Liver (tissue), 9 donors: ENCODE data around the gene ADIG. TPM values are rescaled to one million over a fixed set of nuclear protein-coding genes. Genes with fewer than 3 reads are reported as not detected.

ENCODE experiments used
- DNase-seq: peaks from one replicate; pipeline ENCODE4 v3.0.0-alpha.2; 2017; ENCODE audit warnings: low spot score
- H3K27ac ChIP-seq, 2 donors: one replicate each; pipeline ENCODE4 v1.7.0; 2013; ENCODE audit warnings: inconsistent platforms in 2 of 2, low read length in 2 of 2, control low read depth in 1 of 2, low read depth in 1 of 2, mild to moderate bottlenecking in 1 of 2
- H3K27me3 ChIP-seq, 4 donors: one replicate each; pipeline versions ENCODE4 v1.6.1 to v1.7.0; 2013; ENCODE audit warnings: low read length in 3 of 4, inconsistent platforms in 1 of 4, mild to moderate bottlenecking in 1 of 4, moderate library complexity in 1 of 4; ENCODE audit not compliant: control insufficient read depth in 4 of 4, insufficient read depth in 4 of 4
- H3K36me3 ChIP-seq, 4 donors: one replicate each; pipeline versions ENCODE4 v1.6.1 to v1.7.0; 2013; ENCODE audit warnings: low read length in 3 of 4, mild to moderate bottlenecking in 3 of 4, low read depth in 1 of 4, moderate library complexity in 1 of 4; ENCODE audit not compliant: control insufficient read depth in 4 of 4, insufficient read depth in 3 of 4
- H3K4me1 ChIP-seq, 4 donors: one replicate each; pipeline versions ENCODE4 v1.6.1 to v1.7.0; 2013; ENCODE audit warnings: low read length in 3 of 4, mild to moderate bottlenecking in 3 of 4, moderate library complexity in 1 of 4; ENCODE audit not compliant: control insufficient read depth in 4 of 4, insufficient read depth in 4 of 4
- H3K4me3 ChIP-seq, 3 donors: one replicate each; pipeline versions ENCODE4 v1.6.1 to v1.7.0; 2013; ENCODE audit warnings: low read length in 3 of 3, control low read depth in 1 of 3, low read depth in 1 of 3, mild to moderate bottlenecking in 1 of 3
- H3K9ac ChIP-seq, 2 donors: one replicate each; pipeline ENCODE4 v1.7.0; 2013; ENCODE audit warnings: low read length in 2 of 2, mild to moderate bottlenecking in 2 of 2, moderate library complexity in 2 of 2, control low read depth in 1 of 2, low read depth in 1 of 2
- H3K9me3 ChIP-seq, 4 donors: one replicate each; pipeline versions ENCODE4 v1.6.1 to v1.7.0; 2013; ENCODE audit warnings: low read length in 3 of 4; ENCODE audit not compliant: control insufficient read depth in 4 of 4
- EGR1 ChIP-seq, 2 donors: IDR thresholded peaks; 2 replicates each; pipeline ENCODE4 v1.6.1; 2016 to 2018; ENCODE audit warnings: antibody characterized with exemption in 2 of 2, low read depth in 2 of 2
- FOXA2 ChIP-seq: IDR thresholded peaks from 2 replicates; pipeline ENCODE4 v1.6.1; 2016; ENCODE audit warnings: antibody characterized with exemption
- GABPA ChIP-seq, 2 donors: IDR thresholded peaks in 1 of 2; conservative IDR thresholded peaks in 1 of 2; 2 replicates each; pipeline ENCODE4 v1.6.1; 2016; ENCODE audit warnings: antibody characterized with exemption in 2 of 2, mild to moderate bottlenecking in 1 of 2, moderate library complexity in 1 of 2
- HNF4A ChIP-seq, 2 donors: conservative IDR thresholded peaks; 2 replicates each; pipeline ENCODE4 v1.6.1; 2016; ENCODE audit warnings: antibody characterized with exemption in 2 of 2, mild to moderate bottlenecking in 2 of 2
- HNF4G ChIP-seq: IDR thresholded peaks from 2 replicates; pipeline ENCODE4 v1.6.1; 2016; ENCODE audit warnings: antibody characterized with exemption
- RXRA ChIP-seq, 2 donors: IDR thresholded peaks; 2 replicates each; pipeline ENCODE4 v1.6.1; 2017 to 2018; ENCODE audit warnings: antibody characterized with exemption in 2 of 2, mild to moderate bottlenecking in 1 of 2
- SP1 ChIP-seq: IDR thresholded peaks from 2 replicates; pipeline ENCODE4 v1.6.1; 2018; ENCODE audit warnings: antibody characterized with exemption, mild to moderate bottlenecking
- YY1 ChIP-seq: IDR thresholded peaks from 2 replicates; pipeline ENCODE4 v1.6.1; 2016; ENCODE audit warnings: antibody characterized with exemption, mild to moderate bottlenecking
- WGBS: extraction: QIAGEN DNeasy Blood & Tissue Kit; methylation state at CpG from one replicate; pipeline ENCODE4 v1.1.7; 2013; 5-methylcytosine and 5-hydroxymethylcytosine counted together
- polyA plus RNA-seq, 2 donors: library from polyadenylated mRNA; stranded (reverse) in 1 of 2; unstranded in 1 of 2; fragments of 200-250 nt in 1 of 2; fragments of >200 nt in 1 of 2; fragmentation: Nextera tagmentation in 1 of 2; extraction: Ambion mirVana in 1 of 2; gene quantifications; one replicate each; pipeline versions ENCODE4 v1.2.1 to v1.2.3, GENCODE V29; 2013 to 2015
- total RNA-seq, 2 donors: library from RNA; depleted of rRNA; stranded (reverse); fragments of >200 nt; gene quantifications; one replicate each; pipeline ENCODE4 v1.2.3, GENCODE V29; 2014
- TF ChIP-seq, protein P1 (sequence below): IDR thresholded peaks from 2 replicates; pipeline ENCODE4 v1.6.1; 2016; ENCODE audit warnings: antibody characterized with exemption
- TF ChIP-seq, protein P2 (sequence below): fragments of 150-350 bp; IDR thresholded peaks from 2 replicates; pipeline ENCODE4 v1.5.1; 2017; ENCODE audit warnings: improper control_type of control experiment, low read depth, low read length; ENCODE audit not compliant: missing input control
- TF ChIP-seq, protein P3 (sequence below): IDR thresholded peaks from 2 replicates; pipeline ENCODE4 v1.6.1; 2016; ENCODE audit warnings: antibody characterized with exemption
- TF ChIP-seq, protein P4 (sequence below): IDR thresholded peaks from 2 replicates; pipeline ENCODE4 v1.6.1; 2016; ENCODE audit warnings: antibody characterized with exemption, mild to moderate bottlenecking
- donor health status: healthy.
- donor health status: healthy.
- donor health status: healthy.
- donor health status: healthy.
- donor health status: healthy.

Gene ADIG
- total and polyA plus RNA-seq, 4 donors = not detected

DNA sequence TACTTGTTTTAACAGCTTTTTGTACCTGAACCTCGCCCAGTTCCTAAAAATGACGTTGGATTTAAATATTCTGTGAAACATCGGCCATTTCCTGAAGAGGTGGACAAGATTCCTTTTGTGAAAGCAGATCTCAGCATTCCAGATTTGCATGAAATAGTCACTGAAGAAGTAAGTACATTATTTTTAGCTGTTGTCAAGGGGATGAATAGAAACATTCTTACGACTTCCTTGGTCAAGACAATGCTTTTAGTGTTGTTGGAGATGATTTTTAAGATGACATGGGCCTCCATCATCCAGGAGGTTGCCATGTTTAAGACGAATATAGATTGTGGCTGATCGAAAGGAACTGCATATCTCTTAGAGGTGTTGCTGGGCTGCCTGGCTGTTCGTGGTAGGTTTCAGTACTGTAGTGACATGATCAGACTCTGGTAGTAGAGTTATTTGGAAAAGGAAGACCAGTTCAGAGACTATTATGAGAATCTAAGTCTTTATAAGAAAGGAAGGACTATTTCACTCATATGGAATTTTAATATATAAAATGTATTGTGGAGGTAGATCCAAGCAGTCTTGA is 29.9 kb upstream of the ADIG start:
- Histone ChIP-seq H3K4me3 (no peak overlapping the region), H3K4me1 (peaks cover 0 to 1% (median 0%) of the 10 kb centered on the region in 4 donors), H3K27ac (no peak overlapping the region), H3K36me3 (peaks cover 9 to 70% (median 56%) of the 10 kb centered on the region in 4 donors), H3K9me3 (no peaks in the 10 kb centered on the region), H3K9ac (no peak overlapping the region), H3K27me3 (no peaks in the 10 kb centered on the region)
- DNase-seq = no peak
- no peak for TF ChIP-seq RXRA (IDR thresholded peaks at IDR 0.05)
- TF ChIP-seq, protein P1, sequence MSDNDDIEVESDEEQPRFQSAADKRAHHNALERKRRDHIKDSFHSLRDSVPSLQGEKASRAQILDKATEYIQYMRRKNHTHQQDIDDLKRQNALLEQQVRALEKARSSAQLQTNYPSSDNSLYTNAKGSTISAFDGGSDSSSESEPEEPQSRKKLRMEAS = no peak
- no peak for TF ChIP-seq YY1
- TF ChIP-seq HNF4G = no peak
- TF ChIP-seq GABPA (IDR thresholded peaks at IDR 0.05 in 1 of 2, conservative IDR thresholded peaks at IDR 0.05 in 1 of 2) = no peak
- TF ChIP-seq FOXA2 = no peak
- TF ChIP-seq, protein P2, sequence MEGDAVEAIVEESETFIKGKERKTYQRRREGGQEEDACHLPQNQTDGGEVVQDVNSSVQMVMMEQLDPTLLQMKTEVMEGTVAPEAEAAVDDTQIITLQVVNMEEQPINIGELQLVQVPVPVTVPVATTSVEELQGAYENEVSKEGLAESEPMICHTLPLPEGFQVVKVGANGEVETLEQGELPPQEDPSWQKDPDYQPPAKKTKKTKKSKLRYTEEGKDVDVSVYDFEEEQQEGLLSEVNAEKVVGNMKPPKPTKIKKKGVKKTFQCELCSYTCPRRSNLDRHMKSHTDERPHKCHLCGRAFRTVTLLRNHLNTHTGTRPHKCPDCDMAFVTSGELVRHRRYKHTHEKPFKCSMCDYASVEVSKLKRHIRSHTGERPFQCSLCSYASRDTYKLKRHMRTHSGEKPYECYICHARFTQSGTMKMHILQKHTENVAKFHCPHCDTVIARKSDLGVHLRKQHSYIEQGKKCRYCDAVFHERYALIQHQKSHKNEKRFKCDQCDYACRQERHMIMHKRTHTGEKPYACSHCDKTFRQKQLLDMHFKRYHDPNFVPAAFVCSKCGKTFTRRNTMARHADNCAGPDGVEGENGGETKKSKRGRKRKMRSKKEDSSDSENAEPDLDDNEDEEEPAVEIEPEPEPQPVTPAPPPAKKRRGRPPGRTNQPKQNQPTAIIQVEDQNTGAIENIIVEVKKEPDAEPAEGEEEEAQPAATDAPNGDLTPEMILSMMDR = no peak
- no peak for TF ChIP-seq EGR1 (IDR thresholded peaks at IDR 0.05; ENCODE audit: low read depth in 2 of 2)
- WGBS = 93% methylated on average over 7 of the region's 7 CpGs

DNA sequence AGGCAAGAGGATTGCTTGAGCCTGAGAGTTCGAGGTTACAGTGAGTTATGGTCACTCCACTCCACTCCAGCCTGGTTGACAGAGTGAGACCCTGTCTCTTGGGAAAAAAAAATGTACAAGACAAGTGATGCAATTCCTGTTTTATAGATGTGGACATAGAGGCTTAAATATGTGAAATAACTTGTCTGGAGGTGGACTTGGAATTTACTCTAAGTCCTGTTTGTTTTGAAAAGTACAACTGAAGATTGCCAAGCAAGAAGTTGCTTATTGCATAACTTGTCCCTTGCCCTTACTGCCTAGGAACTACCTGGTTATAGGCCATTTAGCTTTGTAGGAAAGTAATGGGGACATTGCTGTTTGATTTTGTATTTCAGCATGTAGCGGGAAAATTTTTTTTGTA is 26.0 kb upstream of the ADIG start:
- TF ChIP-seq YY1 (no peak), RXRA (IDR thresholded peaks at IDR 0.05) (no peak), SP1 (no peak), FOXA2 (no peak), HNF4A (conservative IDR thresholded peaks at IDR 0.05) (peak; percentile 30 to 60), EGR1 (IDR thresholded peaks at IDR 0.05; ENCODE audit: low read depth in 2 of 2) (no peak)
- TF ChIP-seq, protein P3, sequence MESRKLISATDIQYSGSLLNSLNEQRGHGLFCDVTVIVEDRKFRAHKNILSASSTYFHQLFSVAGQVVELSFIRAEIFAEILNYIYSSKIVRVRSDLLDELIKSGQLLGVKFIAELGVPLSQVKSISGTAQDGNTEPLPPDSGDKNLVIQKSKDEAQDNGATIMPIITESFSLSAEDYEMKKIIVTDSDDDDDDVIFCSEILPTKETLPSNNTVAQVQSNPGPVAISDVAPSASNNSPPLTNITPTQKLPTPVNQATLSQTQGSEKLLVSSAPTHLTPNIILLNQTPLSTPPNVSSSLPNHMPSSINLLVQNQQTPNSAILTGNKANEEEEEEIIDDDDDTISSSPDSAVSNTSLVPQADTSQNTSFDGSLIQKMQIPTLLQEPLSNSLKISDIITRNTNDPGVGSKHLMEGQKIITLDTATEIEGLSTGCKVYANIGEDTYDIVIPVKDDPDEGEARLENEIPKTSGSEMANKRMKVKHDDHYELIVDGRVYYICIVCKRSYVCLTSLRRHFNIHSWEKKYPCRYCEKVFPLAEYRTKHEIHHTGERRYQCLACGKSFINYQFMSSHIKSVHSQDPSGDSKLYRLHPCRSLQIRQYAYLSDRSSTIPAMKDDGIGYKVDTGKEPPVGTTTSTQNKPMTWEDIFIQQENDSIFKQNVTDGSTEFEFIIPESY = no peak
- TF ChIP-seq, protein P4, sequence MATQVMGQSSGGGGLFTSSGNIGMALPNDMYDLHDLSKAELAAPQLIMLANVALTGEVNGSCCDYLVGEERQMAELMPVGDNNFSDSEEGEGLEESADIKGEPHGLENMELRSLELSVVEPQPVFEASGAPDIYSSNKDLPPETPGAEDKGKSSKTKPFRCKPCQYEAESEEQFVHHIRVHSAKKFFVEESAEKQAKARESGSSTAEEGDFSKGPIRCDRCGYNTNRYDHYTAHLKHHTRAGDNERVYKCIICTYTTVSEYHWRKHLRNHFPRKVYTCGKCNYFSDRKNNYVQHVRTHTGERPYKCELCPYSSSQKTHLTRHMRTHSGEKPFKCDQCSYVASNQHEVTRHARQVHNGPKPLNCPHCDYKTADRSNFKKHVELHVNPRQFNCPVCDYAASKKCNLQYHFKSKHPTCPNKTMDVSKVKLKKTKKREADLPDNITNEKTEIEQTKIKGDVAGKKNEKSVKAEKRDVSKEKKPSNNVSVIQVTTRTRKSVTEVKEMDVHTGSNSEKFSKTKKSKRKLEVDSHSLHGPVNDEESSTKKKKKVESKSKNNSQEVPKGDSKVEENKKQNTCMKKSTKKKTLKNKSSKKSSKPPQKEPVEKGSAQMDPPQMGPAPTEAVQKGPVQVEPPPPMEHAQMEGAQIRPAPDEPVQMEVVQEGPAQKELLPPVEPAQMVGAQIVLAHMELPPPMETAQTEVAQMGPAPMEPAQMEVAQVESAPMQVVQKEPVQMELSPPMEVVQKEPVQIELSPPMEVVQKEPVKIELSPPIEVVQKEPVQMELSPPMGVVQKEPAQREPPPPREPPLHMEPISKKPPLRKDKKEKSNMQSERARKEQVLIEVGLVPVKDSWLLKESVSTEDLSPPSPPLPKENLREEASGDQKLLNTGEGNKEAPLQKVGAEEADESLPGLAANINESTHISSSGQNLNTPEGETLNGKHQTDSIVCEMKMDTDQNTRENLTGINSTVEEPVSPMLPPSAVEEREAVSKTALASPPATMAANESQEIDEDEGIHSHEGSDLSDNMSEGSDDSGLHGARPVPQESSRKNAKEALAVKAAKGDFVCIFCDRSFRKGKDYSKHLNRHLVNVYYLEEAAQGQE = no peak
- no peaks in the 10 kb centered on the region for H3K9me3 ChIP-seq
- peaks cover 14 to 70% (median 54%) of the 10 kb centered on the region in 4 donors for H3K36me3 ChIP-seq
- no peak overlapping the region for H3K4me3 ChIP-seq
- H3K4me1 ChIP-seq = no peaks in the 10 kb centered on the region
- DNase-seq = no peak
- WGBS = 95% methylated on average over 2 of the region's 2 CpGs
- H3K27me3 ChIP-seq = no peaks in the 10 kb centered on the region
- H3K9ac ChIP-seq = no peak overlapping the region
- no peak overlapping the region for H3K27ac ChIP-seq
